HG03280 (cell line): ENCODE measurements around the gene DUSP1.
"Not testable (repeated sequence)": the region's sequence is repeated elsewhere in the genome, so short reads cannot be mapped to it uniquely, and the experiment has no call there.

Experiments
- ATAC-seq: cut with Tn5 transposase; IDR thresholded peaks from one replicate; pipeline ENCODE4 v1.9.1; 2021; ENCODE audit warnings: mild to moderate bottlenecking, moderate library complexity; ENCODE audit not compliant: unreplicated experiment

The DUSP1 gene

DNA sequence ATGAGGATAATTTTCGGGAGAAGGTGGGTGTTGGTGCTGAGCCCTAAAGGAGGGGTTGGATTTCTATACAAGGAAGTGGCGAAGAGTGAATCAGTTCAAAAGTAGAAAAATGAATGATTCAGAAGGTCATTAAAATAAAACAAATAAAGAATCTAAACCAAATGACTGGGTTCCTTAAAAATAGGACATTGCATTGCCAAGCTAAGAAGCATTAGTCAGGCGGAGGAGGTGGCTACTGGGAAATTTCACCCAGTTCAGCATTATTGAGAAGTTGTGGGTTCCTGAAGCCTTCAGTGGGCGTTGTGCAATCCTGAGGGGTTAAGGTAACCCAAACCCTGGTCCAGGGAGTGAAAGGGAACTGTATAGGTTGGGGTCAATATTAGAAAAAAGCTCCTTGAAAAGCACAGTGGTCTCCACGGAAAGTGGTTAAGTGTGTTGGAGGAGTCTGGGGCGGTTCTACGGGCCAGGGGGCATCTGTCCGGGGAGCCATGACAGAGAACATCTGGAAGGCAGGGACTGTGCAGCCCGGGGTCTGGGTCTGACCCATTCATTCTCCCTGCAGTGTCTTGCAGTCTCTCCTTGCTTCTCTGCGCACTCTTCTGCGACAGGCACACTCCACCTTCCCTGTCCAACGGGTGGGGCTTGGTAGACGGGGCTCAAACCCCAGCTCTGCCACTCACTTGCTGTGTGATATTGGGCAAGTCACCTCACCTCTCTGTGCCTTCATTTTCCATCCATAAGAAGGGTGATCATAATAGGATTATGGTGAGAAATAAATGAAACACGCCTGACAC is 27.6 kb upstream of the DUSP1 start:
- ATAC-seq = no peak

DNA sequence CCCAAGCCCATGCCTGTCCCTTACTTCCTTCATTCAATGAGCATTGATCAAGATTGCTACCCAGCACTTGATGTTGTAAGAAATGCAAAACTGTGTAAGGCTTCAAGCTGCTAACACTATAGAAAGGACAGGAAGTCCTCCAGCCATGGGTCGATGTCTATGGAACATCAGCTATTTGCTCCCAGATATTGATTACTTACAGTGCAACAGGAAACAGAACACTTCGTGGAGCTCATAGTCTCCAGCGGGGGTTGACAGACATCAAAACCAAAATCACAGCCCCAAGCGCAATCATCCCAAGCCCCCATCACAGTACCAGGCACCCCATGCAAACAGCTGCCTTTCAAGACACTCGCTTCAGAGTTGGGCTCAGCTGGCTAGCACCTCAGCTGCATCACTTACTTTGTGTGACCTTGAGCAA is 26.8 kb upstream of the DUSP1 start:
- no peak for ATAC-seq

DNA sequence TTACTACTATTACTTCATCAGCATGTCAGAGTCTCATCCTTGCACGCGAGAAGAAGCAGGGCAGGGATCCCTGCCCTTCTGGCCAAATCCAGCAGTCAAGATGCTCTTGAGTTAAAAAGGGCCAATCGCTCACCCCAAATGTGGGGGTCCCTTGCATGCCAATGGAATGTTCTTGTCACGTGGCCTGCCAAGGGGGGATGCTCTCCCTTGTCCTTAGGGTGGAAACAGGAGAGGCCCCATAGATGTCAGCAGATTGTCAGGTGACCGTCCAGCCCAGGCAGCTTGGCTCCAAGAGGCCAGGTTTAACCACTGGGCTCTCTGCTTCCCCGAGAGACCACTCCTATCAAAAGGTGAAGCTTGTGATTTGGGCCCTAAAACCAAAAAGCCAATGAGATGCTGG is 25.3 kb upstream of the DUSP1 start:
- no peak for ATAC-seq

DNA sequence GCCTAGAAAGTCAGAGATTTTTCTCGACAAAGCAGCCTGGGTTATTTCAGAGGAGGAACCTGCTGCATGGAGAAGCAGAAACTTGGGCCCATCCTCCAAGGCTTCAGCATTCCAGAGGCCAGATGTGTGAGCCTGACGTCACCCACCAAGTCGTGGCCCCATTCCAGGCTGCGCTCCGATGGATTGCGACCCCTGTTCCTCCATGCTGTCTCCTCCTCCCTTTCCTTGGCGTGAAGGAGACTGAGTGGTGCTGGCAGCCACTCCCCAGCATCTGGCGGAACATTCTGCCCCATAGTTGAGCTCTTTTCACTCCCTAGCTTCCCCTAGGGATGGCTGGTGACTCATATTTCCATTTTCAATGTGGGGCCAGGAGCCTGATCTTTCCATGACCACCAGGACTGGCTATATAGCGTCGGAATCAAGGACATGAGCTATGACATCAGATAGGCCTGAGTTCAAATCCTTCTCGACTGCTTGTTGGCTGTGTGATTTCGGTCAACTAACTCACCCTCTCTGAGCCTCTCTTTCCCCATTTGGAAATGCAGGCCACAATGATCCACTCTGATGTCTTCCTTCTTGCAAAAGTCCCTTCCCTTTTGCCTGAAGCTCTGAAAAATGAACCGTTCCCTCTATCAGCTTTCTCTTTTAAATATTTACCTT is 24.5 kb upstream of the DUSP1 start:
- no peak for ATAC-seq

DNA sequence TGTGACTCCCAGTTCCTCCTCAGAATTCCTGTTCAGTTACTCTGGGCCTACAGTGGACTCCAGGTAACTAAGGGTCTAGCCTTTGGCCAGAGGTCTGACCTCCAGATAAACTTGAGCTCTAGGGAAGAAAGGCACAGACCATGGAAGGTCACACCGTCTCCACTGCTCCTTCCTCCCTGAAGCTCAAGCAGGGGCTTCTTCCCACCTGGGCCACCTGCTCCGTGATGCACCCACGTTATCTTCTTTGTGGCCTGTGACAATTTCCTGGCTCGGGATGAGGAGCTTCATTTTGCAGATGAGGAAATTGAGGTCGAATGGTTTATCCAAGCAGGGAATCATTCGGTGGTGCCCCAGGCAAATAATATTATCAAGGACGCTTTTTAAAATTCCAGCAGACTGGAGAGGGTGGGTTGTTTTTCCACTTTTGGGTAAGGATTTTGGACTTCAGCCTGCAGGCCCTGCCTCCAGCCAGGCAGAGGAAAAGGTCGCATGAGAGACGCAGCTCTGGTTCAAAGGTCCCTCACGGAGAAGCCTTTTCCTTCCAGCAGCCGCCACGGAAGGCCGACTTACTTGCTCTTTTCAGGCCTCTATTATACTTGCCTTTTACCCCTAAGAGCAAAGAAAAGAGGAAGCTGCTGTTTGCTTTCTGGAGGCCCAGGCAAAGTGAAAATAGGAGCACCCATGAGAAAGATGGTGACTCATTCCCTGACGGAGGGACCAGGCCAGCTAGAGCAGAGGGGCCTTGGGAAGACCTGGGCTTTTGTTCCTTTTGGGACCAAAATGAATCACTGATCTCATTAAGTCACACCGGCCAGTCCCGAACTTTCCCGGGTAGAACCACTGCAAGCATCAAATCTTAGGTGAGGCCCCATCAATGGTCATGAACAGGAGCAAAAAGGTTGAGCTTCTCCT is 22.8 kb upstream of the DUSP1 start:
- ATAC-seq = no peak

DNA sequence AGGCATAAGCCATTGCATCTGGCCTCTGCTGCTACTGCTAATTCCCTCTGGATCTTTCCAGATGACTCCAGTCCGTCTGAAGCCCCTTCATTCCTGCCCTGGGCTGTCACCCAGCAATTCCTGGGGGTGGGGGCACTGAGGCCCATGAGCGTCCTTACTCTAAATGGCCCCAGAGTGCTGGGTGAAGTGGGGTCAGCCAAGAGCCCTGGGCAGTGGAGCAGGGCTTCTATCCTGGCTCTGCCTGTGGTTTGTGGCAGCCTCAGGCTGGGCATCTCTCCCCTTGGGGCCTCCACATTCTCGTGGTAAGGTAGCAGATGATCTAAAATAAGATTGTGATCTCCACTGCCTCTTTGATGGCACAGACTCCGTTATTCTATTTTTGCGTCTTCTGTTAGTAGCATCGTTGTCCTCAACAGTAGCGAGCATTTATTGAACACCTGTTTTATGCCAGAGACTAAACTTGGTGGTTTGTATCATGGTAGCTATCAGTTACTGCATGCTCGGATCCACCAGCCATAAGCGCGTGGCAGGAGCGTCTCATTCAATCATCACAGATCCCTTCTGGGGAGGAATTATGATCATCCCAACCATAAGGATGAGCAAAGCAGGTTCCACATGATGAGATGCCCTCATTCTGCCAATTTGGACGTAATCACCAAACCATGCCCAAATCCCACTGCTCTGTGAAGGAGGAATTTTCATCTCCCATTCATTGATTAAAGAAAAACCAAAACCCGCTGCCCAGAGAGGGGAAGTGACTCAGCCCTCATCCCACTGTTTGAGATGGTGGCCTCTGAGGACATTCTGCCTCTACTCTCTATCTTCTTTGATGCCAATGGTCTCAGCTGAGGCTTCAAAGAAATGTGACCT is 21.9 kb upstream of the DUSP1 start:
- ATAC-seq = no peak

DNA sequence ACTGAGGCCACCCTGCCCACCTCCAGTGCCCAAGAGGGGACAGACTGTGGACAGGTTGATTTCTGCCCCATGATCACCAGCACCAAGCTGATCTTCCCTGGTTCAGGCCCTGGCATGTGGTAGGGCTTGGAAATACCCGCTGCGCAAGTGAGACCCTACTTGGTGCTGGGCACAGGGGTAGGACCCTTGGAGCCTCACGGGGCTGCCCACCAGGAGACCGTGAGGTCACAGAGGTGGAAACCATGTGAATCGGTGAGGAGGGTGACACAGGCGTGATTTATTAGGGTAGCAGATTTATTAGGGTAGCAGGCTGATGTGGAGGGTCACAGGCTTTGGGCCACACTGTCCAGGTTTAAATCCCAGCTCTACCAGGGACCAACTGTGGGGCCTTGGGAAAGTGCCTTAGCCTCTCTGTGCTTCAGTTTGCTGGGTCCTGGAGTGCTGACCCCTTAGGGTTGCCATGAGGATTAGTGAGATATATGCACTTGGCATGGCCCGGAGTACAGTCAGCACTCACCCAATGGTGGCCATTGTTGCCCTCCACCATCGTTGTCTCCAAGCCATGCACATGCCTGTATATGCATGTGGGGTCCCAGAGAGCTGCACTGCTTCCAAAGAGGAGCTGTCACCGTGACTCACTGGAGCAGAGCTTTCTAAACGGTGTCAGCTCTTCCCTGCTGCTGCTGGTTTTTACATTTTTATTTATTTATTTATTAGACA is 20.9 kb upstream of the DUSP1 start:
- ATAC-seq = no peak

DNA sequence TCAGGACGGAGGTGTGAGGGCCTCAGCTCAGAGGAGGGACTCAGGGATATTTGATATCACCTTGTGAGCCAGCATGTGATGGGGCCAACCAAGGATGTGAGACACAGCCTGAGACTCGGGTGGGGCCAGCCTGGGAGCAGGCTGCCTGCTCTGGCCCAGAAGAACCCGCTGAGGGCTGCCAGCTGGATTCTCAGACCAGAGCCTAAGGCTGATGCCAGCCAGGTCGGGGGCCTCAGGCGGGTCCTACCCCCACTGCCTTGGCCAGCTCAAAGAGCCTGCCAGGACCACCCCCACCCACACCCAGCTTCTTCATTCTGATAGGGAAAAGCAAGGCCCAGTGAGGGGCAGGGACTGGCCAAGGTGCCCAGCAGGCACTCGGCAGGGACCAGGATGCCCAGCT is 20.3 kb upstream of the DUSP1 start:
- ATAC-seq = no peak

DNA sequence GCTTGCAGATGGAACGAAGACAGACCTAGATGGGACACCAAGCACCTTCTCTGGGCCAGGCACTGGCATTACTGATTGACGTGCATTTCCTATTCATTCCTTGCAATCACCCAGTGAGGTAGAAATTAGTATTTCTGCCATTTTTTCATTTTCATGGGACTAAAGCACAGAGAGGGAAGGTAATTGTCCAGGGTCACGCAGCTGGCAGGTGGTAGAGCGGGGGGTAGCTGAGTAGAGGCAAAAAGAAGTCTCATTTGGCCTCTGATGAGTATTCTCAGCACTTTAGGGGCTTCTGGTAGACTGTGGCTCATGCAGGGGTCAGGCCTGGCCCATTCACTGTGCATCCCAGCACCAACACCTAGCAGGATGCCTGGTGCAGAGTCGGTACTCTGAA is 19.5 kb upstream of the DUSP1 start:
- ATAC-seq = no peak

DNA sequence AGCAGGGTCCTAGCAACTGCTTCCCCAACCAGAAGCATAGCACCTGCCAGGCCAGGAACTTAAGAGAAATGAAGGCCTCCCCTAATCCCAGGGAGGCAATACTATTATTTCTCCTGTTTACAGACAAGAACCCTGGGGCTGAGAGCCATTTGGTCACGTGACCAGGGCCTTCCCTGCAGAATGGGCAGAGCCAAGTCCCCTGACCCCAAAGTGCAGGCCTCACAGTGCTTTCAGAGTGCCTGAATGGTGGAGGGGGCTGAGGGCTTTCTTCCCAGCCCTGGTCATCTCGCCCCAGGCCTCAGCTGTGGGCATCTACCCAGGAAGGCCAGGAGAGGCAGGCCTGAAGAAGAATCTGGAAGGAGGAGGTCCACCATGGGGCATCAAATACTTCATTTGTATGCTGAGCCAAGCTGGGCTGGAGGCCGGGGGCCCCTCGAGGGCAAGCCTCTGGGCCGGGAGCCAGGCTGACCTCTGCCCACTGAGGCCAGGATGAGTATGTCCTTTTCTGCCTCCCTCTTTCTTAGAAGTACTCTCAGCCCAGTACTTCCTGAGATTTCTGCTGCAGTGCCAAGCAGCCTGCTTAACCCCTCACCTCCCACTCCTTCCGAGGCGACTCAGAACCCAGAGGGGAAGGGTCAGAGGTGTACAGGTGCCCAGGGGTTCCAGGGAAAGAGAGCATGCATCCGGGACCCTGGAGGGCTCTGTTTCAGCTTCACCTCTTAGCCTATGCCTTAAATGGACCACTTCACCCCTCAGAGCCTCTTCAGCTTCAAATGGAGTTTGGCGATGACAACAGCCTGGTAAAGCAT is 18.9 kb upstream of the DUSP1 start:
- ATAC-seq = no peak

DNA sequence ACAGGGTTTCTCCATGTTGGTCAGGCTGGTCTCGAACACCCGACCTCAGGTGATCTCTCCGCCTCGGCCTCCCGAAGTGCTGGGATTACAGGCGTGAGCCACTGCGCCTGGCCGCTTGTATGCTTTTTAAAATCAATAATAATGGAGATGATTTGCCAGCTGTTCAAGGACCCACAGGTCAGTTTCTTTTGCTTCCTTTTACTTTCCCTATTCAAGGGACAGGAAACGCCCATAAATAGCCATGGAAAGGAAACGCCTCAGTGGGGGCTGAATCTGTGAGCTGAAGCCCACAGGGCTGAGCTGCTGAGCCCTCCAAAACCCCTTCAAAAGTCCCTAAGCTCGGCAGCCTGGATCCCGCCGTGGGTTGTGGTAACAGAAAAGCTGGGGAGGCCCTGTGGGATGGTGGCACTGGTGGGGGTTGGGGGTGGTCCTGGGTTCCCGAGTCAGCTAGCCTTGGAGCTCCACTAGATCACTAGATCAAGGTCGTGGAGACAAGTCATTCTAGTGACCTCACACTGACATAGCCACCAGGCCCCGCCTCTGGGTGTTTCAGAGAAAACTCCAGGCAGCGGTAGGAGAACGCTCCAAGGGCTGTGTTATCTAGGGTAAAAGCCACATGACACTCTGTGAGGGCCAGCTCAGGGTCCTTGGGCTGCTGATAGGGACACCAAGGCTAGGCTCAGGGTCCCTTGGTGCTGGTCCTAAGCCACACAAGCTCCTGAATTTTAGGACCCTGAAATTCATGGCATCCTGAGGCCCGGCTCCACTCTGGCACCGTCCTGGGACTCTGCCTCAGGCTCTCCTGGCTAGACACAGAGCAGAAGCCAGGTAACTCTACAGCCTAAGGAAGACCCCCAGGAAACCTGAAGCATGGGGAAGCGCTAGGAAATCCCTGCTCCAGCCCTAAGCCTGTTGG is 18.0 kb upstream of the DUSP1 start:
- ATAC-seq = no peak

DNA sequence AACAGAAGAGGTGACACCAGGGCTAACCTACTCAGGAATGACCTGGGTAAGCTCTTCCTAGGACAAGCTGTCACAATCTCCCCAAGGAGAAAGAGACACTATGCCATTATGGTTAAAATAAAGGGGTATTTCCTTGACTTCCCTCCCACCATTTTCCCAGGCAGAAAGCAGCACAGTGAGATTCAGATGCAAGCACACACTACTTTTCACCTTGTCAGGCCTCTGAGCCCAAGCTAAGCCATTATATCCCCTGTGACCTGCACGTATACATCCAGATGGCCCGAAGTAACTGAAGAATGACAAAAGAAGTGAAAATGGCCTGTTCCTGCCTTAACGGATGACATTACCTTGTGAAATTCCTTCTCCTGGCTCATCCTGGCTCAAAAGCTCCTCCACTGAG is 16.5 kb upstream of the DUSP1 start:
- not testable (repeated sequence) for ATAC-seq

DNA sequence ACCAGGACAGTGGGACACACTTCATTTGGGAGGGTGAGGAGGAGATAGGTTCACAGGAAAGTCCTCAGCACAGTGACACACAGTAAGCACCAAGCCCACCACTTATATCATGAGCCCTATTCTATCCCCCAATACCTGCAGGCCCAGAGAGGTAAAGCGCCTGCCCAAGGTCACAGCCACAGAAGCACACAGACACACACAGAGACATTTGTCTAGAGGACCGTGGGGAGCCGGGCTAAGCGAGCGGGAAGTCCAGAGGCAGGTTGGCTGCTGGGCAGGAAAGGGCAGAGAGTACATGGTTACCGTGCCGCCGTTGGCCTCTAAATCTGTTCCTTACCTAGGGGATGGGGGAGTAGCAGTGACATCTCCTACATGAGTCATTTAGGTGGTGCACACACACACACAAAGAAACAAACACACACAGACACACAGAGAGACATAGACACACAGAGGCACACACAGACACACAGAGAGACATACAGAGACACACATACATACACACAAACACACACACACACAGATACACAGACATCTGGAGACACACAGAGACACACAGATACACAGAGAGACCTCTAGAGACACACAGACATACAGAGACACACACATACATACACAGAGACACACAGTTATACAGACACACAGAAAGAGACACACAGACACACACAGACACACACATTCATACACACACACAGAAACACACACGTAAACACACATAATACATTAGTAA is 15.9 kb upstream of the DUSP1 start:
- no peak for ATAC-seq

DNA sequence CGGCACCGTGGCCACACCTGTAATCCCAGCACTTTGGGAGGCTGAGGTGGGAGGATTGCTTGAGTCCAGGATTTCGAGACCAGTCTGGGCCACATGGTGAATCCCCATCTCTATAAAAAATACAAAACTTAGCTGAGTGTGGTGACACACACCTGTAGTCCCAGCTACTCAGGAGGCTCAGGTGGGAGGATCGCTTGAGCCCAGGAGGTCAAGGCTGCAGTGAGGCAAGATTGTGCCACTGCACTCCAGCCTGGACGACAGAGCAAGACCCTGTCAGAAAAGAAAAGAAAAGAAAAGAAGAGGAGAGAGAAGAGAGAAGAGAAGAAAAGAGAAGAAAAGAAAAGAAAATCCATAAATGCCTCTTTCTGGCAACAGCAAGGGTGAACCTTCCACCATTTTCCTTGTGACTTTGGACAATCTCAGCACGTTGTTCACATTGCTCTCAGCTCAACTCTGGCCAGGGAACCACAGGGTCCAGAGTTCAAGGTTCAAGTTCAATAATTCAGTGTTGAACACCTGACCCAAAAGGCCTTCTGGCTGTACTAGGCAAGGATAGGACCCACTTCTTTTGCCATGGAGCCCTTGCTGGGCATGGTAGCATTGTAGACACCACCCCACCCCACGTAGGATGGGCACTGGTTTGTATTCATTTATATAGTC is 14.6 kb upstream of the DUSP1 start:
- ATAC-seq = no peak

DNA sequence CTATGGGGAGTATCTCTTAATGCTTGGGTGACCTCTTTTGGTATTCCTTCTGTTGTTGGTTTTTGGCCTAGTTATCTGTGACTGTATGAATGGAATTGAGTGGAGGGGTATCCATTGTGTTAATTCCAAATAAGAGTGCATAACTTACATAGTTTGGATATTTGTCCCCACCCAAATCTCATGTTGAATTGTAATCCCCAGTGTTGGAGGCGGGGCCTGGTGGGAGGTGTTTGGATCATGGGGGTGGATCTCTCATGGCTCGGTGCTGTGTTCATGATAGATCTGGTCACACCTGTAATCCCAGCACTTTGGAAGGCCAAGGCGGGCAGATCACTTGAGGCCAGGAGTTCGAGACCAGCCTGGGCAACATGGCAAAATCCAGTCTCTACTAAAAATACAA is 13.2 kb upstream of the DUSP1 start:
- not testable (repeated sequence) for ATAC-seq

DNA sequence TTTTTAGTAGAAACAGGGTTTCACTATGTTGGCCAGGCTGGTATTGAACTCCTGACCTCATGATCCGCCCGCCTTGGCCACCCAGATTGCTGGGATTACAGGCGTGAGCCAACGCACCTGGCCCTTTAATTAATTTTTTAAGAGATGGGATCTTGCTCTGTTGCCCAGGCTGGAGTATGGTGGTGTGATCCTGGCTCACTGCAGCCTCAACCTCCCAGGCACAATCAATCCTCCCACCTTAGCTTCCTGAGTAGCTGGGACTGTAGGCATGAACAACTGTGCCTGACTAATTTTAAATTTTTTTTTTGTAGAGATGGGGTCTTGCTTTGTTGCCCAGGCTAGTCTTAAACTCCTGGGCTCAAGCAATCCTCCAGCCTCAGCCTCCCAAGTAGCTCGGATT is 12.3 kb upstream of the DUSP1 start:
- not testable (repeated sequence) for ATAC-seq
